Measurements from ENCODE around the gene MASP1. TPM values are rescaled to one million over a fixed set of nuclear protein-coding genes. Genes with fewer than 3 reads are reported as not detected.

MASP1 gene
- total RNA-seq, 6 experiments from 2014 or later = 84.6 to 146 (median 114) TPM

GRCh38 chr3:187257992-187258692 lies 33.4 kb downstream of the MASP1 start:
- no peak for DNase-seq
- H3K4me1 ChIP-seq = peaks cover 0 to 4% (median 1%) of the 10 kb centered on the region in 4 donors
- WGBS (ENCODE audit: insufficient coverage, low coverage, low lambda C conversion rate, missing lambda C conversion rate) = 72% methylated on average over 5 of the region's 5 CpGs
- H3K9me3 ChIP-seq = no peaks in the 10 kb centered on the region
- no peaks in the 10 kb centered on the region for H3K27me3 ChIP-seq
- TF ChIP-seq POLR2A (IDR thresholded peaks at IDR 0.05) = no peak
- TF ChIP-seq, protein P1, sequence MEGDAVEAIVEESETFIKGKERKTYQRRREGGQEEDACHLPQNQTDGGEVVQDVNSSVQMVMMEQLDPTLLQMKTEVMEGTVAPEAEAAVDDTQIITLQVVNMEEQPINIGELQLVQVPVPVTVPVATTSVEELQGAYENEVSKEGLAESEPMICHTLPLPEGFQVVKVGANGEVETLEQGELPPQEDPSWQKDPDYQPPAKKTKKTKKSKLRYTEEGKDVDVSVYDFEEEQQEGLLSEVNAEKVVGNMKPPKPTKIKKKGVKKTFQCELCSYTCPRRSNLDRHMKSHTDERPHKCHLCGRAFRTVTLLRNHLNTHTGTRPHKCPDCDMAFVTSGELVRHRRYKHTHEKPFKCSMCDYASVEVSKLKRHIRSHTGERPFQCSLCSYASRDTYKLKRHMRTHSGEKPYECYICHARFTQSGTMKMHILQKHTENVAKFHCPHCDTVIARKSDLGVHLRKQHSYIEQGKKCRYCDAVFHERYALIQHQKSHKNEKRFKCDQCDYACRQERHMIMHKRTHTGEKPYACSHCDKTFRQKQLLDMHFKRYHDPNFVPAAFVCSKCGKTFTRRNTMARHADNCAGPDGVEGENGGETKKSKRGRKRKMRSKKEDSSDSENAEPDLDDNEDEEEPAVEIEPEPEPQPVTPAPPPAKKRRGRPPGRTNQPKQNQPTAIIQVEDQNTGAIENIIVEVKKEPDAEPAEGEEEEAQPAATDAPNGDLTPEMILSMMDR (IDR thresholded peaks at IDR 0.05) = no peak
- intact Hi-C loops (cut with DNase I) = no loop called here
- H3K4me3 ChIP-seq = no peak overlapping the region
- peaks cover 7 to 87% (median 35%) of the 10 kb centered on the region in 4 donors for H3K36me3 ChIP-seq
- ATAC-seq = no peak
- no peak overlapping the region for H3K27ac ChIP-seq

DNA sequence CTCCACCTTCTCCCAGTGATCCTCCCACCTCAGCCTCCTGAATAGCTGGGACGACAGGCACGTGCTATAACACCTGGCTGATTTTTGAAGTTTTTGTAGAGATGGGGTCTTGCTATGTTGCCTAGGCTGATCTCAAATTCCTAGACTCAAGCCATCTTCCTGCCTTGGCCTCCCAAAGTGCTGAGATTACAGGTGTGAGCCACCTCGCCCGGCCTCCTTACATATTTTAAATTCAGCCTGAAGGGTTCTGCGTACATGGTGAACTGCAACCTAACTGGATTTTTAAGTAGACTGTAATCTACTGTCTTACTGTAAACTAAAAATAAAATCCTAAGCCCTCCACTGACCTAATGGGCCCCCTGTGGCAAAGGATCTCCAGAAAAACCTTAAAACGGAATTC lies 34.1 kb downstream of the MASP1 start:
- H3K27me3 ChIP-seq = no peaks in the 10 kb centered on the region
- WGBS (ENCODE audit: insufficient coverage, low coverage, low lambda C conversion rate, missing lambda C conversion rate) = 95% methylated on average over 6 of the region's 6 CpGs

DNA sequence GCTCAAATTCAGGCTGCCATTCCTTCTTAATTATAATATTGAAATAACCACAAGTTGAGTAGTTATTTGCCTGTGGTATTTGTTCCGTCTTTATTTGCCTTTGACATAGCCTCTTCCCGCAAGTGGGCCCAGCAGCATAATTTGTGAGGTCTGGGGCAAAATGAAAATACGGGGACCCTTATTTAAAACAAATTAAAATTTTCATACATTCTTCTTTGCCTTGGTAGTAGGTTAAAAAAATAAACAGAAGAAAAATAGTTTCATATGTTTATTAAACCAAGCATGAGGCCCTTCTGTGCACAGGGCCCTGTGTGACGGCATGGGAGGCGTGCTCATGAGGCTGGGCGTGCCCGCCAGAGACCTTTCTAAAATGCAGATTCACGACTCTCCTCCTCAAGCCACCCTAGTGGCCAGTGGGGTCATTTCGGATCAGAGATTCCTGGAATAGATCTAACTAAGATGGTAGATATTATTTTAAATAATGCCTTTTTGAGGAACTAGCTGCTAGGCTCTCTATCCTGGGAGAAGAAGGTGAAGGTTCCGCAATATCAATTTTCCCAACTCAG lies 35.4 kb downstream of the MASP1 start:
- intact Hi-C loops (cut with DNase I) = no loop called here
- Histone ChIP-seq H3K36me3 (peaks cover 7 to 97% (median 43%) of the 10 kb centered on the region in 4 donors), H3K27ac (peak overlapping the region in 1 of 3 donors; percentile 21), H3K9me3 (no peaks in the 10 kb centered on the region), H3K4me3 (no peak overlapping the region), H3K4me1 (no peaks in the 10 kb centered on the region), H3K27me3 (no peaks in the 10 kb centered on the region)
- DNase-seq (no peak), ATAC-seq (no peak)
- WGBS (ENCODE audit: insufficient coverage, low coverage, low lambda C conversion rate, missing lambda C conversion rate) = 86% methylated on average over 9 of the region's 10 CpGs
- TF ChIP-seq, protein P1 (IDR thresholded peaks at IDR 0.05) = no peak
- TF ChIP-seq POLR2A (IDR thresholded peaks at IDR 0.05) = no peak

More for the DNA sequence above, 34.1 kb downstream of the MASP1 start:
- DNase-seq (no peak), ATAC-seq (no peak)
- H3K4me3 ChIP-seq = no peak overlapping the region
- TF ChIP-seq, protein P1 (IDR thresholded peaks at IDR 0.05) = no peak
- TF ChIP-seq POLR2A (IDR thresholded peaks at IDR 0.05) = no peak
- H3K4me1 ChIP-seq = no peaks in the 10 kb centered on the region
- intact Hi-C loops (cut with DNase I) = no loop called here
- no peaks in the 10 kb centered on the region for H3K9me3 ChIP-seq
- H3K27ac ChIP-seq = no peak overlapping the region
- H3K36me3 ChIP-seq = peaks cover 7 to 94% (median 40%) of the 10 kb centered on the region in 4 donors

GRCh38 chr3:187255314-187255713 lies 36.2 kb downstream of the MASP1 start:
- Histone ChIP-seq H3K9me3 (no peaks in the 10 kb centered on the region), H3K36me3 (peaks cover 7 to 97% (median 41%) of the 10 kb centered on the region in 4 donors), H3K27ac (peak overlapping the region in 1 of 3 donors; percentile 21), H3K4me3 (no peak overlapping the region), H3K4me1 (no peaks in the 10 kb centered on the region), H3K27me3 (no peaks in the 10 kb centered on the region)
- WGBS (ENCODE audit: insufficient coverage, low coverage, low lambda C conversion rate, missing lambda C conversion rate) = 22% methylated on average over 1 of the region's 1 CpG
- ATAC-seq = peak; percentile 52 to 66 (median 60)
- intact Hi-C loops (cut with DNase I) = no loop called here
- no peak for TF ChIP-seq POLR2A (IDR thresholded peaks at IDR 0.05)
- TF ChIP-seq, protein P1 (IDR thresholded peaks at IDR 0.05) = no peak
- no peak for DNase-seq
